Loucy (cell line): Measurements from ENCODE around the gene SLC5A8.

ENCODE experiments used
- EZH2phosphoT487 ChIP-seq: fragments of 200-600 bp; IDR thresholded peaks from 2 replicates; pipeline ENCODE4 v1.6.1; 2018; ENCODE audit warnings: antibody characterized with exemption, mild to moderate bottlenecking, moderate library complexity, borderline replicate concordance
- TF ChIP-seq, protein P1 (sequence below): fragments of 200-600 bp; sonication (generic); conservative IDR thresholded peaks from 2 replicates; pipeline ENCODE4 v1.5.1; 2014; ENCODE audit warnings: mild to moderate bottlenecking, antibody characterized with exemption, low read length

DNA sequence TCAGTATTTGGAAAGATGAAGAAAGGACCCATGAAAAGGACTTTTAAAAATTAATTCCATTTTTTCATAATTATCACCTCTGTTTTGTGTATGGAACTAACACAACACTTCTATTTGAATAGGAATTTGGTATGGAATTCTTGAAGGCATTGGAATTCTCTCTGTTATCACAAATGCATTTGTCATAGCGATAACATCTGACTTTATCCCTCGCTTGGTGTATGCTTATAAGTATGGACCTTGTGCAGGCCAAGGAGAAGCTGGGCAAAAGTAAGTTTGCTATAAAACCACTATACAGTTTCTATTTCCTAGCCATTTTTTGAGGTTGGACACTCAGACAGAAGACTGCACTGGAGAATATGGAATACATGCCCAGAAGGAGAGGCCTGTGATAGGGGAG, 98.6 kb downstream of the SLC5A8 start:
- TF ChIP-seq, protein P1, sequence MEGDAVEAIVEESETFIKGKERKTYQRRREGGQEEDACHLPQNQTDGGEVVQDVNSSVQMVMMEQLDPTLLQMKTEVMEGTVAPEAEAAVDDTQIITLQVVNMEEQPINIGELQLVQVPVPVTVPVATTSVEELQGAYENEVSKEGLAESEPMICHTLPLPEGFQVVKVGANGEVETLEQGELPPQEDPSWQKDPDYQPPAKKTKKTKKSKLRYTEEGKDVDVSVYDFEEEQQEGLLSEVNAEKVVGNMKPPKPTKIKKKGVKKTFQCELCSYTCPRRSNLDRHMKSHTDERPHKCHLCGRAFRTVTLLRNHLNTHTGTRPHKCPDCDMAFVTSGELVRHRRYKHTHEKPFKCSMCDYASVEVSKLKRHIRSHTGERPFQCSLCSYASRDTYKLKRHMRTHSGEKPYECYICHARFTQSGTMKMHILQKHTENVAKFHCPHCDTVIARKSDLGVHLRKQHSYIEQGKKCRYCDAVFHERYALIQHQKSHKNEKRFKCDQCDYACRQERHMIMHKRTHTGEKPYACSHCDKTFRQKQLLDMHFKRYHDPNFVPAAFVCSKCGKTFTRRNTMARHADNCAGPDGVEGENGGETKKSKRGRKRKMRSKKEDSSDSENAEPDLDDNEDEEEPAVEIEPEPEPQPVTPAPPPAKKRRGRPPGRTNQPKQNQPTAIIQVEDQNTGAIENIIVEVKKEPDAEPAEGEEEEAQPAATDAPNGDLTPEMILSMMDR: no peak
- no peak for TF ChIP-seq EZH2phosphoT487
